GM19023 (cell line): ENCODE results near the gene IFI44.

Source experiments
- ATAC-seq: cut with Tn5 transposase; IDR thresholded peaks from one replicate; pipeline ENCODE4 v1.9.1; 2021; ENCODE audit warnings: mild to moderate bottlenecking, moderate library complexity; ENCODE audit not compliant: unreplicated experiment

IFI44 gene

DNA sequence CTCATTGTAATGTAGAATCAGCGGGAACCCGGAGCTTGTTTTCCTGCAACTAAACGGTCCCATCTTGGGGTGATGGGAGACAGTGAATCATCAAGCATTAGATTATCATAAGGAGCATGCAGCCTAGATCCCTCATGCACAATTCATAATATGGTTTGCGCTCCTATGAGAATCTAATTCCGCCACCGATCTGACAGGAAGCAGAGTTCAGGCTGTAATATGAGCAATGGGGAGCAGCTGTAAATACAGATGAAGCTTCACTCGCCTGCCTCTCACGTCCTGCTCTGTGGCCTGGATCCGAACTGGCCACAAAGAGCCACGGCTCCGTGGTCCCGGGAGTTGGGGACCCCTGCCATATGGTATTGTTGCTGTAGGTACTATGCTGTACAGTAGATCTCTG lies 1.6 kb downstream of the IFI44 start:
- ATAC-seq: peak; percentile 34

DNA sequence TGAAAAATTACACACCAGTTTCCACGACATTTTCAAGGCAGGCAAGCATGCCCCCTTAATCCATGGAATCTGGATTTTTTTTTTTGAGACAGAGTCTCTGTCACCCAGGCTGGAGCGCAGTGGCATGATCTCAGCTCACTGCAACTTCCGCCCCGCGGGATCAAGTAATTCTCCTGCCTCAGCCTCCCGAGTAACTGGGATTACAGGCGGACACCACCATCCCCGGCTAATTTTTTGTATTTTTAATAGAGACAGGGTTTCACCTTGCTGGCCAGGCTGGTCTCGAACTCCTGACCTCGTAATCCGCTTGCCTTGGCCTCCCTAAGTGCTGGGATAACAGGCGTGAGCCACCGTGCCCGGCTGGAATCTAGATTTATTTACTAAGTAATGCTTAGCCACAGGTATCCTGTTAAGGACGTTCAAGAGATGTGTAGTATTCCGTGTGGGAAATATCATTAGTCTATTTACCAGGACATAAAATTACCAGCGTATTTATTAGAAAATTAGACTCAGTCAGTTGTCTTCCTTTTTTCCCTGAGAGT lies 2.5 kb downstream of the IFI44 start:
- ATAC-seq: no peak

DNA sequence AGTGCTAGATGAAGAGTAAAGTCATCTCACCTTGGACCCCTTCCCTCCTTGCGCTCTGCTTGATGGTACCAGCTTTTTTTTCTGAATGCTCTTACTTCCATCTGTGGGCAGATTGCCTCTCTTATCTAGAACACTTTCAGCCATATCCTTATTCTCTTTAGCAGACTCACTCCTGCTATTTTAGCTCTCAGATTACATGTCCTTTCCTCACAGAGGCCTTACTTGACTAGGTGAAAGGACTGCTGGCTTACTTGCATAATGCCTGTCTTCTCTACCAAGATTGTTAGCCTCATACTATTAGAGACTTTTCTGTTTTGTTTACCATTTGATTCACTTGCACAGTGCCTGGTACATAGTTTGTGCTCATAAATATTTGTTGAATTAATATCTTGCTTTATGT lies 9.3 kb downstream of the IFI44 start:
- ATAC-seq: no peak

DNA sequence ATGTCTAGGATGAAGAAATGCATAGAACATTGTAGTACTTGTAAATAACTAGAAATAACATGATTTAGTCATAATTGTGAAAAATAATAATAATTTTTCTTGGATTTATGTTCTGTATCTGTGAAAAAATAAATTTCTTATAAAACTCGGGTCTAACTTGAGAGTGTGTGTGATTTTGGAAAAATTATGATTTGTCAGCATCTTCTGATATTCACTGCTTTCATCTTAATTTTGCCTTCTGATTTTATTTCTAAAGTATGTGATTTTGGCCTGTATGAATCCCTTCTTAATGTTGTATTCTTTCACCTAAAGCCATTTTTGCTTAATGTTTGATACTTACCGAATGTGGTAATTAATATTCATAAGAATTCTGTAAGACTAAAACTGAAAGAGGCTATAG lies 14.3 kb downstream of the IFI44 start:
- no peak for ATAC-seq

DNA sequence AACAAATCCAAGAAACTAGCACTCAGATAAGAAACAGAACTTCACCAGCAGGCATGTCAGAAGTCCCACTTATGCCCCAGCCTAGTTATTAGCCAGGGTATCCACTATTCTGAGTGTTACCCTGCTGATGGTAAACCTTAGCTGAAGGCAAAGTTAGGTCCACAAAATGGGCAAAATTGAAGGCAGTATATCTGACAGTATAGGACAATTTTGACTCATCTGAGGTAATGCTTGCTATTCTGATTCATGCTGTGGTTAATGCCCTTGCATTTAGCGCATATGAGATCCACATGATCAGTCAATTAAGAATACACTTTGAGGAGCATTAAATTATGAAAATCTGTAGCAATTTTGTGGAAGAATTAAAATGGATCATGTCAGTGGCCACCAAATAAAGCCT lies 15.1 kb downstream of the IFI44 start:
- no peak for ATAC-seq

DNA sequence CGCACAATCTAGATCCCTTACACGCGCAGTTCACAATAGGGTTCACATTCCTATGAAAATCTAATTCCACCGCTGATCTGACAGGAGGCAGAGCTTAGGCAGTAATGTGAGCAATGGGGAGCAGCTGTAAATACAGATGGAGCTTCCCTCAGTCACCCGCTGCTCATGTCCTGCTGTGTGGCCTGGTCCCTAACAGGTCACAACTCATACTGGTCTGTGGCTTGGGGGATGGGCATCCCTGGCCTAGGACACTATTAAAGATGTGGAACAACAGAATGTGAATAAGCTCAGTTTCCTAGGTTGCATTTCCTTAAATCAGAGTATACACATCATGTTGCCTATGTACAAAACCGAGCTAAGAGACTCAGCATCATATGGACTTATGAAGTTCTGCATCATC lies 16.2 kb downstream of the IFI44 start:
- no peak for ATAC-seq

DNA sequence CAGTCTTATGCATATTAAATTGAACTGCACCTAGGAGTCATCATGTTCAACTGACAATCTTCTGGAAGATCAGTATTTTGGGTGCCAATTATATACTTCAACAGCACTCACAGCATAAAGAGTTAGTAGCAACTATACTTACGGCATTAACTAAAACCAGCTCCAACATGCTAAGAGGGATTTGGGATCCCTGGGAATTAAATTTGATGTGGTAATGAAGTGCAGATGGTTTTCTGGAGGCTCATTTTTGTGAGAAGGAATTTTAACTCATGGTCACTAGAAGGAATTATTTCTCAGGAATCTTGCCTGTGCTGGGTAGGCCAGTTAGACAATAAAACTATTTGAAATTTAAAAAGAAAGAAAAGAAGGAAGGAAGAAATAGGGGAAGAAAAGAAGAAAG lies 18.3 kb downstream of the IFI44 start:
- no peak for ATAC-seq

DNA sequence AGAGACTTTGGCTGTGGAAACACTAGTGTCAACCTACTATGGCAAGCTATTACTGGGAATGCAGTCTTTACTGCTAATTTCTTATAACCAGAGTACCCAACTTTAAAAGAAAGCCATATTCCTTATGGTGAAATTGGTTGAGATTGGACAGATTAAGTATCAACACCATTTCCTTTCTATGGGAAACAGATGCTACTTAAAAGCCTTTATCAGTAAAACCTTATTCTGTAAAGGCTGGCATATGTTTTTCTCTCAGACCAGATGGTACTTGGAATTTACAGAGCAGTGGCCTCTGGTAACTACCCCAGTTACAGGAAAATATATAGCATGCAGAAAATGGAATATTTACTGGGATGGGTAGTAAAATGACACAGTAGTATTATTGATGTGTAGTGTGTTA lies 18.8 kb downstream of the IFI44 start:
- no peak for ATAC-seq

DNA sequence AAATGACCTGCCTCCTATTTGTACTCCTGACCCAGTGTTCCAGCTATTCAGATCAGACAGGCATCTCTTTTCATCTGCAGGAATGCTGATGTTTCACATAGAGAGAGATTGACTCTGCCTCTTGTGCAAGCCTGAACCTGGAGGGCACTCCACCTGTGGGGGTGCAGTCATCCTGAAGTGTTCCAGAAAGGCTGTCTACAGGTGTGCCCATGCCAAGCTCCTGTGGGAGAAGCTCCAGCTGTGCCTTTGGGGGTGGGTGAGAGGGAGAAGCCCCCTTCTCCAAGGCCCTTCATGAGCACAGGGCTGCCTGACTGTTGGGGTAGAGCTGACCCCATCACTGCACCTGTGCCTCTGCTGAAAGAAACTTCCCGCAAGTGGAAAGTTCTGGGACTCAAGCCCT lies 22.8 kb downstream of the IFI44 start:
- ATAC-seq: no peak

DNA sequence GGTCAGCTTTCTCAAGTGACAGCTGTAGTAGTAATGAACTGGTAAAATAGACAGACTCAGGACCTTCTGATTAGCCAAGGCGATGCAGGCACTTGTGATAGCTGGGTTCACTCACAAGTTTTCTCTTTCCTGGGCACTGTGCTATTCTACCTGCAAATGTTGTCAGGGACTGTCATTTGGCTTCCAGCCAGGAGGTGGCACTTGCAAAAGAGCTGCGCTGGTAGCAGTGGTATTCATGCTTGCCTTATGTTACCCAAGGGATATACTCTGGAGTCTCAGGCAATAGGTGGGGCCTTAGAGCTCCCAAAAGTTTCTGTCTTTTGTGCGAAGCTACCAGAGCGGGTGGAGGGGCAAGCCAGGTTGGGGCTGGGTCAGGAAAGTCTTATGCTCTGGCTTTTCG lies 23.5 kb downstream of the IFI44 start:
- ATAC-seq: no peak

DNA sequence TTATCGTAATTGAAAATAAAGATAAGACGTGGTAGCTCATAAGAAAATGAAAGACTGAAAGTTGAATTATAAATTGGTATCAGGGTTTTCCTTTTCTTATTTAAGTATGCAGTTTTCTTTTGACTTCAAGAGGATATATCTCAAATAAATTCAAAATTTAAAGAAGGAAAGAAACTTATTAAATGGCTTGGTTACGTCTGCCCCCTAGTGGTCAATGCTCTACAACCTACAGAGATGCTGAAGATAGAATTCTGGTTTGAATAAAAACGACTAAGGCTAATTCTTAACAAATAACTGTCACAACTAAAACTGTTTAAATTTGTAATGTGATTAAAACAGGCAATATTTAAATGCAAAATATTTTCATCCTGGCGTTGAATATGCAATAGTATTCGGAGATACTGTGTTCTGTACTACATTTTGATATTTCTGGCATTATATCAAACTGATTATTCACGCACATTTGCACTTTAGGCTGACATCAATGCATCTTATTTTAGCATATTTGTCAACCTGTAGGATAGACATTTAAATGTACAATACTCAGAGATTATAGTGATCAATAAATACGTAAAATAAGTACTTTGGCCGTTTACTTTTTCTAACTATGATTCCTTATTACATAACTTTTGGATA lies 26.8 kb downstream of the IFI44 start:
- ATAC-seq: no peak

DNA sequence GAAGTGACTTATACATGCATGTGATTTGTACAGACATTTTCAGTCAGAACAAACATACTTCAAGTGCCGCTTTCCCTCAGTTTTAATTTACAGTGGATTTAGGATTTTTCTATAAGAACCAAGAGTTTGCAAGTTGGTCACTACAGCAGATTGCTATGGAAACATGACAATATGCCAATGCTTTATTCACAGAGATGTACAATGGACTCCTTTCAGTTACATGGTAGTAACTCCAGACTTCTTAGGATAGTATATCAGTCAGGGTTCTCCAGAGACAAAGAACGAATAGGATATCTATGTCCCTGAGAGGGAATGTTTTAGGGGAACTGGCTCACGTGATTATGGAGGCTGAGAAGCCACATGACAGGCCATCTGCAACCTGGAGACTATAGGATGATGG lies 27.4 kb downstream of the IFI44 start:
- ATAC-seq: no peak

DNA sequence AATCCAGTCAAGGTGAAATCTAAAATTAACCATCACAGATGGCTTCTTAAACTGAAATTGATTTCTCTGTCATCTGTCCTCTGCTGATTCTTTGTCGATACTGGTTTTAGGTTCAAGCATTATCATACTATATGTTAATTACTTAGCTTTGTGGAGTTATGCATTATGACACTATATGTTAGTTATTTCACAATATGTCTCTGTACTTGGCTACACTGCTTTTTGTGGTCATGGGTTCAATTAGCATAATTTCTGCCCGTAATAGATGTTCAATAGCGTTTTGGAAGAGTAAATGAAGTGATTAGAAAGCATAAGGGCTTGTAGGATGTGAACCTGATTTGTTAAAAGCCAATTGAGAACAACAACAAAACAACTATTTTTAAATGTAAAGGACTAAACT lies 28.2 kb downstream of the IFI44 start:
- no peak for ATAC-seq

DNA sequence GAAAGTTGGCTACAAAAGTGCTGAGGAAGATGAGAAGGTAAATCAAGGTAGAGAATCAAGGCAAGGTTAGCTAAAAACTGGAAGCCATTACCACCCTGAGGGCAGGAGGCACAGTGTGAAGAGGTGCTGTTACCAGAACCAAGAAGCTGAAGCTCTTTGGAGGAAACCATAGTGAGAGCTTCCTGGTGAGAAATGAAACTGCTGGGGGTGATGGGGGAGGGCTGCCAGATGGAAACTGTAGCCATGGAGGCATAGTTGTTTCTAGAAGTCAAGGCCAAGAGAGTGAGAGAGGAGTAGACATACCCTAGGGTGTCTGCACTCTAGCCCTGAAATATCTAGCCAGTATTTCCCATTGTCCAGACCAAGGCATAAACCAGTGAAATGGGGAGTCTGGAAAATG lies 28.7 kb downstream of the IFI44 start:
- peak; percentile 76 for ATAC-seq

DNA sequence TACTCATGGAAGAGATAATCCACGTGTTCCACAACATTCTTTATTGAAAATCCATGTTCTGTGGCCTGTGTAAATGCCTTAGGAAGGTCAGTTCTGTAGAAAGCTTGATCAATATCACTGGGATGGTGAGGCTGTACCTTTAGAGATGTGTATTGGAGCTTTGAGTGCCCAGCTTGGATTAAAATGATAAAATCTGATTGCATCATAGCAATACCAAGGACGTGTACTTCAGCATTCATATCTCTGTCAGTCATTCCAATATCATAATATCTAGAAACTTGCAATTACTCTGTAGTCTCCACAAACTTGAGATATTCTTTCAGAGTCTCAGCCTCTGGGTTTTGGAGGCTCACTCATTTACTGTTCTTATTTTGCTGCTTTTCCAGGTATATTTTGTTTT lies 31.6 kb downstream of the IFI44 start:
- ATAC-seq: no peak

DNA sequence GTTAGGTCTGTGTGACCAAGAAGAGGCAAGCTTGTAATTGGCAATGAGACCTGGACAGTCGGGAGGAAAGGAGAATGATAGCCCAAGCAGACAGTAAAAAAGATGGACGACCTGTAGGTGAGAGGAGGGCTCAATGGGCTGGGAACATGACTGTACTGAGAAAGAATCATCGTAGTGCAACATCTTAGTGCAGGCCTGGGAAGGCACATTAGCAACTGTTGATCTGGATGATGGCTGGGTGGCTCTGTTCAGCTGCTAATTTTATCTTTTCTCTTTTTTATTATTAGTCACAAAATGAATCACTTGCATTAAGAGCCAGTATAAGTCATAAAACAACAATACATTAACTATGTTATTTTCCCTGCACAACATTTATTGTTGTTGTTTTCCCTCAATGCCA lies 32.9 kb downstream of the IFI44 start:
- ATAC-seq: no peak

DNA sequence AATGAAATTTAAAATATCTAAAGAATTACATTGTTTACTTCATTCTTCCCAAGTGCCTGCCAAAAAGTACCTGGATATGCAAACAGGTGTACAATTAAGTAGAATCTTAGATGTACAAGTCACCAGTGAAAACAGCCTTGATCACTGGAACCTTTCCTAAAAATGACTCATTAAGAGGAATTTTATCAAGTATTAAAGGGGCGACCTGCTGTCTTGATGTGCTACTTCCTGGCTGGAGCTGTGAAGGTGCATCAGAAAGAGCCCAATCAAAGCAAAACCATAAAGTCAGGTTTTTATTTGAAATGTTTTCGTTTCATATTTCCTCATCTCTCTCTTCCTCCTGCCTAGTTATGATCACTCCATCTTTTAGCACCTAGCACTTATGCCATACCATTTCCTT lies 33.4 kb downstream of the IFI44 start:
- ATAC-seq: no peak

DNA sequence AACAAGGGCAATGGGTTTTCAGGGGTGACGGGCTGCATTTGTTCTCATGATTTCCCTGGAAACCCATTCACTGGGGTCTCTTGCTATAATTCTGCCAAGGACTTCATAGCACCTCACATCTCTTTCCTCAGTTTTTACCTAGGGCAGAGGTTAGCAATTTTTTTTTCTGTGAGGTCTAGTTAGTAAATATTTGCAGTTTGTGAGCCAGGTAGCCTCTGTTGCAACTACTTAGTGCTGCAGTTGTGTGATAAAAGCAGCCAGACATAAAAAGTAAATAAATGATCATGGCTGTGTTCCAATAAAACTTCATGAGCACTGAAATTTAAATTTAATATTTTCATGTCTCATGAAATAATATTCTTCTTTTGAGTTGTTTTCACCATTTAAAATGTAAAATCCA lies 37.7 kb downstream of the IFI44 start:
- no peak for ATAC-seq

DNA sequence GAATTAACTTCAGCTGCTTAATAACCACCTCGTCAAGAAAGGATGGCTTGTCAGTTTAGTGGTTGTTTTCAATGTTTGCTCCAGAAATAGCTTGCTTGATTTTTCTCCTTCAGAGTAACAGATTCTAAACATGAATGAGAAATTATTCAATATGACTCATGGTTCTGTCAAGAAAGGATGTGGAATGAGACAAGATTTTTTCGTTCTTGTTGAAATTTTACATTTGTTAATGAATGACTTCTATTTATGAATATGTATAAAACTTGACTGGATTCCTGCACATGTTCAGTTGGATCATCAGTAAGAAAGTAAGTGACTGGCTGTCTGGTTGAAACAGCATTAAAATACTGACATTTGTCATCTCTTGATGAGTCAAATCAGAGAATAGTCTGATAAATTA lies 38.3 kb downstream of the IFI44 start:
- ATAC-seq: no peak

DNA sequence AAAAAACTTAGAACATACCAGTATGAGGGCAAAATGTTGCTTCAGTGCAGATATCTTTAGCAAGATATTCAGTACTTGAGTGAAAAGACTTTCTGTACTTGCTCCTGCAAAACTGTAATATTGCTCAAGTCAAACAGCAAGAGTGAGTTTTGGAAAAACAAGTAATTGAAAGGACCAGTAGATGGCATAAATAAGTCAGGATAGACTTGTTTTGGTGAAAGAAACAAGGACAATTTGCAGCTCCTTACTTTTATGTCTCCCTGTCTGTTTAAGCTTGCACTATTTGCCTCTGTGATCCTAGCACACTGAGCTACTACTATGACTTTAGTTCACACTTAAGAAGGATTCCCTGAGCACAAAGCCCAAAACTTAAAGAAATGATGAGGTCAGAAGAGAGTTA lies 39.1 kb downstream of the IFI44 start:
- ATAC-seq: no peak

DNA sequence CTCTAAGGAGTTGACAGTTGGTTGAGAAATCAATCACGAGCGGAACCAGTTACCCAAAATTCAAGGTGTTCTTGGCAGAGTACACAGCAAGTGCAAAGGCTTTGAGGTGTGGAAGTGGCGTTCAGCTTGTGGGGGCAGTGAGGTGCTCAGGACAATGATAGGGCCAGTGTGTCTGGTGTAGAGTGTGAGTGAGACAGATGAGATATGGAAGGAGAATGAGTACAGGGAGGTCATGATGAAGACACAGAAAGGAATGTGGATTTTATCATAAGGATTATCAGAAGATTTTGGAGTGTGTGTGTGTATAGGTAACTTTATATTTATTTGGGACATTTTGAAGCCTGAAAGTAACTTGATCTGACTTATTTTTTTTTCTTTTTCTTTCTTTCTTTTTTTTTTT lies 40.9 kb downstream of the IFI44 start:
- ATAC-seq: no peak

DNA sequence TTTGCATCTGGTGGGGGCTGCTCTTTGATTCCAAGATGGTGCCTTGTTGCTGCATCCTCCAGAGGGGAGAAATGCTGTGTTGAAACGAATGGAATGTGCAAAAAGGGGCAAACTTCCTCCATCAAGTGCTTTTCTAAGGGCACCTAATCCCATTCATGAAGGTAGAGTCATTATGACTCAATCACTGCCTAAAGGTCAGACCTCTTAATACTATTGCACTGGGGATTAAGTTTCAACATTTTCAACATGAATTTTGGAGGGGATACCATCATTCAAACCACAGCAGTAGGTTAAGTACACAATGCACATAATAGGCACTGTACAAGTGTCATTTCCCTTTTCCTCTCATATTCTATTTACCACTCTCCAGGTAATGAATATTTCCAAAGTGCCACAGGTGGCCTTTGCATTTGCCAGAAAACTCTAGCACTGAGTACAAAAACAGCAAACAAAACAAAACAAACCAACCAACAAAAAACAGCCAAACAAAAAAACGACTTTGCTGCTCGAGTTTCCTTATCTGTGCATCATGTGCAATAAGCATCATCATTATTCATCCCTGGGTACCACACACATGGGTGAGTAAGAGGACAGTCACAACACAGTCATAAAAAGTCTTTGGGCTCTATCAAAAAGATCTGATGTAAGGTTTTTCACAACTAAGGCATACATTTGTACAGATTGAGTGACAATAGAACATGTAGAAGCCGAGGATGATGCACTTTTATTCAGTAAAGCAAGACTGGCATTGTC lies 42.5 kb downstream of the IFI44 start:
- no peak for ATAC-seq

DNA sequence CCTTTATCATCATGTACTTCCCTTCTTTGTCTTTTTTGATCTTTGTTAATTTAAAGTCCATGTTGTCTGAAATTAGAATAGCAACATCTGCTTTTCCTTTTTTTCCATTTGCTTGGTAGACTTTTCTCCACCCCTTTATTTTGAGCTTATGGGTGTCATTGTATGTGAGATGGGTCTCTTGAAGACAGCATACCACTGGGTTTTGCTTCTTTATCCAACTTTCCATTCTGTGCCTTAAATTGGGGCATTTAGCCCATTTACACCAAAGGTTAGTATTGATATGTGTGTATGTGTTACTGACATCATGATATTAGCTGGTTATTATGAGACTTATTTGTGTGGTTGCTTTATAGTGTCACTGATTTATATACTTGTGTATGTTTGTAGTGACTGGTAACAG lies 50.2 kb downstream of the IFI44 start:
- no peak for ATAC-seq
